KOPT-K1 (cell line): ENCODE data around the gene NGFR.
"Not testable (repeated sequence)": the region's sequence is repeated elsewhere in the genome, so short reads cannot be mapped to it uniquely, and the experiment has no call there.

Experiments
- H3K27ac ChIP-seq: fragments of 200-600 bp; sonication (generic); 2 replicates; pipeline ENCODE4 v1.5.1; 2016; ENCODE audit warnings: antibody characterized with exemption, mild to moderate bottlenecking, low read depth, low read length; ENCODE audit not compliant: poor library complexity, severe bottlenecking
- H3K36me3 ChIP-seq: fragments of 200-600 bp; sonication (generic); 2 replicates; pipeline ENCODE4 v1.5.1; 2017; ENCODE audit warnings: antibody characterized with exemption, mild to moderate bottlenecking, low read length, moderate library complexity; ENCODE audit not compliant: insufficient read depth
- H3K9me3 ChIP-seq: fragments of 200-600 bp; sonication (generic); 2 replicates; pipeline ENCODE4 v1.5.1; 2017; ENCODE audit warnings: antibody characterized with exemption, low read length, mild to moderate bottlenecking; ENCODE audit not compliant: insufficient read depth, poor library complexity, severe bottlenecking

Gene NGFR

DNA sequence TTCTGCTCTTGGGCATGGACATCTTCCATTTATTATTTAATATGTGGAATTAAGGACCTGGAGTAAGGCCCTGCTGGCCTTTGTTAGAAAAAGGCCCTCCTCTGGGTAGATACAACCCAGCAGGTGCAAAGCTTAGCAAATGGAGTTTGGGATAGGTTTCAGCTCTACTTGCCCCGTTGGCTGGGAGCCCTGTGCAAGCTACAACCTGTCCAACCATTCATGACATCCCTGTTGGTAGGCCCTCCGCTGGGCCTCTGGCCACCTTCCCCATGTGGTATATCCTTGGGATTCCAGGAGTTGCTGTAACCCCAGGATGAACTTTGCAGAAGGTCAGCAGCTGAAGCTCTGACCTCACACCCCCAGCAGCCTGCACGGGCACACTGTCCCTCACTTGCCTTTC lies 6.4 kb downstream of the NGFR start:
- Histone ChIP-seq H3K9me3 (no peaks in the 10 kb centered on the region), H3K36me3 (no peaks in the 10 kb centered on the region), H3K27ac (no peak overlapping the region)

DNA sequence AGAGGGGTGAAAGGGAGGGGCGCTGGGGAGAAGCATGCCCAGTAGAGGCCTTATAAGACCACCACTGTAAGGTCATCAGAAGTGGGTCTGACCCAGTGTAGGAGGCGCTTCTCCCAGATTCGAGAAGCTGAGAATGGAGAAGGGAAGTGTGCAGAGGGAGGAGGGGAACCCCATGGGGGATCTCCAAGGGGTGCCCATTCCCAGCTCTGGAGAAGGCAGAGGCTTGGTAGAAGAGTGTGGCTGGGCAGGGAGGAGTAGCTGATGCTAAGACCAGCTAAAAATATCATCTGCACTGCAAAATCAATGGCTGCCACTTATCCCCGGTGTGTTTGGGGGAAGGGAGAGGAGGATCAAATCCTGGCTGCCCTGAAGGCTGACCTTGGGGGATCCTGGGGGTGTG lies 7.2 kb downstream of the NGFR start:
- no peak overlapping the region for H3K27ac ChIP-seq
- no peaks in the 10 kb centered on the region for H3K36me3 ChIP-seq
- no peaks in the 10 kb centered on the region for H3K9me3 ChIP-seq

DNA sequence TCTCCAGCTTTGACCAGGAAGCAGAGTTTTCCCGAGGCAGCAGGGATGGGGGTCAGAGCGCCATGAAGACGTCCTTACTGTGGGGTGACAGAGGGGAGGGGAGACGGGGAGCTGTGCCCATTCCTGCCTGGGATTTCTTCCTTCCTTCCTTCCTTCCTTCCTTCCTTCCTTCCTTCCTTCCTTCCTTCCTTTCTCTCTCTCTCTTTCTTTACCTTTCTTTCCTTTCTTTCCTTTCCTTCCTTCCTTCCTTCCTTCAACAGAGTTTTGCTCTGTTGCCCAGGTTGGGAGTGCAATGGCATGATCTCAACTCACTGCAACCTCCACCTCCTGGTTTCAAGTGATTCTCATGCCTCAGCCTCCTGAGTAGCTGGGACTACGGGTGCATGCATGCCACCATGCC lies 7.6 kb downstream of the NGFR start:
- H3K27ac ChIP-seq, H3K9me3 ChIP-seq, H3K36me3 ChIP-seq: not testable (repeated sequence)

DNA sequence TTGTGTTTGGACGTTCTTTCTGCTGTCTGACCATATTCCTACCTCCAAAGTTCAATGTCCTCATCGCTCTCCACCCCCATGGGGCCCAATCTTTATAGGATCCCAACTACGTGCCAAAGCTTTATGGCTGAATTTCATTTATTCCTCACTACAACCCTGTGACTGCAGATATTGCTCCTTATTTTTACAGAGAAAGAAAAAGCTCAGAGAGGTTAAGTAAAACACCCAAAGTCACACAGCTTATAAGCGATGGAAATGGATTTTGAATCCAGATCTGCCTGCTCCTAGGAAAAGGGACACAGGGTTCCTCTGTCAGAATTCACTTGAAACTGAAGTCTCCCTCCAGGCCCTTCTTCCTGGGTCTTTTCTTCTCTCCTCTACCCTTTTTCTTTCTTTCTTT lies 9.3 kb downstream of the NGFR start:
- Histone ChIP-seq H3K36me3 (no peaks in the 10 kb centered on the region), H3K9me3 (no peaks in the 10 kb centered on the region), H3K27ac (no peak overlapping the region)

DNA sequence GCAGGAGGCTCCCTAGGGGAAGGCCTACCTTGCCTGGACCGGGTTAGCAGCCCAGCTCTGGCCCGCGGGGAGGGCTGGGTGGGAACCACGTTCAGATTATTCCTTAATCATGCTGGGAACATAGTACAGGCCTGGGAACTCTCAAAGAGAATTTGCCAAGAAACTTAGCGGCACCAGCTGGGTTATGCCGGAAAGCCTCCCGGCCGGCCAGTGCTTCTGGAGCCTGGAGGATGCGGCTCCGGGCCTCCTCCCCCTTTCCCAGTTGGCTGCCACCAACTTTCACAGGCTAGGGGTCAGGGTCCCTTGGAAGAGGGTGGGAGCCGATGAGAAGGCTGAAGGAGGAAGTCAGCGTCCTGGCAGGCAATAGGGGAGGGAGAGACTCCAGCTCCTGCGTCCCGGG lies 10.8 kb downstream of the NGFR start:
- no peaks in the 10 kb centered on the region for H3K36me3 ChIP-seq
- no peak overlapping the region for H3K27ac ChIP-seq
- H3K9me3 ChIP-seq, result no peaks in the 10 kb centered on the region

DNA sequence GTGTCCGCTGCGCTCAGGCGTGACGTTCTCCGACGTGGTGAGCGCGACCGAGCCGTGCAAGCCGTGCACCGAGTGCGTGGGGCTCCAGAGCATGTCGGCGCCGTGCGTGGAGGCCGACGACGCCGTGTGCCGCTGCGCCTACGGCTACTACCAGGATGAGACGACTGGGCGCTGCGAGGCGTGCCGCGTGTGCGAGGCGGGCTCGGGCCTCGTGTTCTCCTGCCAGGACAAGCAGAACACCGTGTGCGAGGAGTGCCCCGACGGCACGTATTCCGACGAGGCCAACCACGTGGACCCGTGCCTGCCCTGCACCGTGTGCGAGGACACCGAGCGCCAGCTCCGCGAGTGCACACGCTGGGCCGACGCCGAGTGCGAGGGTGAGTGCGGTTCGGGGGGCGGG lies 11.2 kb downstream of the NGFR start:
- no peak overlapping the region for H3K27ac ChIP-seq
- no peaks in the 10 kb centered on the region for H3K36me3 ChIP-seq

DNA sequence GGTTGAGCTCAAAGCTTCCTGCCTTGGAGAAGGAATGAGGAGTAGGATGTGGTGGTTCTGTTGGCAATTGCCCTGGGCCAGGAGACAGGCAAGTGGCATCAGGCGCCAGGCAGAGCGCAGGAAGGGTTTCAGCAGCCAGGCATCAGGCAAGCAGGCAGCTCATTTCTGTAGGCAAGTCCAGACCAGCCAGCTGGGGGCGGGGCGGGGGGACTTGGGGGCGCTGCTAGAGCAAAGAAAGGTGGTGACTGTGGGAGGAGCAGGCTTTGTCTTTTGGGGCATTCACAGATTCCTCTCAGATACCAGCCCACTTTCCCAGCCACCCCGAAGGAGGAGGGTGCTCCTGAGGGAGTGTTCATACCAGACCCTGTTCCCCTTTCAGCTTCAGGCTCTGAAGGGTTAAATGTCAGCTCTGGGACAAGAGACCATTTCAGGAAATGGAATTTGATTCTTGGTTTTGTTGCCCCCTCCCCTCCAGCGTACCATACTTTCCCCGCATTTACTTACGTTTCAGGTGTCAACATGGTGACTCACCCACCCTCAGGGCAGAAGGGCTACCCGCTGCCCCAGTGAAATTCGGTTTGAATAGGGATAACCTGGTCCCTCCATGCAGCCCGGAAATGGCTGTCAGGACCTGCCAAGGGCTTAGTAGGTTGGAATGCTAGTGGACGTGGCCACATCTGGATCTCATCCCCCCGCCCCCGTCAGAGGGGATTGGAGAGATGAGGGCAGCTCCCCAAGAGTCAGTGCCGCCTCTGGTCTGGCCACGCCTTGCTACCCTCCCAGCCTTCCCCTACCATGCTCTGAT lies 13.2 kb downstream of the NGFR start:
- no peak overlapping the region for H3K27ac ChIP-seq
- no peaks in the 10 kb centered on the region for H3K9me3 ChIP-seq
- no peaks in the 10 kb centered on the region for H3K36me3 ChIP-seq

More for the DNA sequence above, 11.2 kb downstream of the NGFR start:
- H3K9me3 ChIP-seq, result no peaks in the 10 kb centered on the region

DNA sequence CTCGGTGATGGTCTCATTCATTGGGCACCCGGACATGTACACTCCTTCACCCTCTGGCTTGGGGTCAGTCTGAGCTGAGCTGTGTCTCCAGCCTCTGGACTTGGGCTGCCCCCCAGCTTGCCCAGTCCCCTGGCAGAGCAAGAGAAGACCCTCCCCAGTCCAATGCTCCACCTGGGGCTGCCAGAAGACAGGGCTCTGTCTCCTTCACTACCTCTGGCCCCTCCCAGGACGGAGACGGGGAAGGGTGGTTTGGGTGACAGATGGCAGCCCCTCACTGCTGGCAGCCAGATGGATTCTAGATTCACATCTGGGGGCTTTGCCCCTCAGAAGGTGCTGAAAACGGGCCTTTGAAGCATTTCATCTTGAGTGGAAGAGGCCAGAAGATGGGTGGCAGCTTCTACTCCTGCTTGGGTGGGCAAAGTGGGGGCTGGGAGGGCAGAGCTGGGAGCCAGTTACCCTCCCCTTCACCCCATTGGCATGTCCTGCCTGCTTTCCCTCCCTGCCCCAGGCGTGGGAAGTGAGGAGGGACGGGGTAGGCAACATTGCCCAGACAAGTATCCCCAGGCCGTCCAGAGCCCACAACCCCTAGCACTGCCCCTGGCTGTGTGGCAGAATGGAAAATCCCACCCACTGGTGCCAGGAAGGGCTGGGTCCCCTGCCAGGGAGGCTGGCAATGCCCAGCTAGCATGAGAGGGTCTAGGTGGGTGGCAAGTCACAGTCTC lies 13.9 kb downstream of the NGFR start:
- no peaks in the 10 kb centered on the region for H3K36me3 ChIP-seq
- no peaks in the 10 kb centered on the region for H3K9me3 ChIP-seq
- no peak overlapping the region for H3K27ac ChIP-seq

DNA sequence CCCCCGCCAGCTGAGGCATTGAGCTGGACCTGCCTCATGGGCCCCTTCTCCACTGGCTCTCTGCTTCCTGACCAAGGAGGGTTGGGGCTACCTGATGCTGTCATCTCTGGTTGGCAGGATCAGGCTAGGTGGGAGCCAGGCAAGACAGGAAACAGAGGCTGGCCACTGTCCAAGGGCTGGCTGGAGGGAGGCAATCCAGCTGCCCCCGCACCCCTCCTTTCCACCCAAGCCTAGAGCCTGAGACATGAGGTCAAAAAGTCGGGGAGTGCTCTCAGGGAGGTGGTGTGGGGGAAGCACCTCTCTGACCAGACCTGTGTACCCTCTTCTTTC lies 14.5 kb downstream of the NGFR start:
- no peaks in the 10 kb centered on the region for H3K36me3 ChIP-seq
- no peaks in the 10 kb centered on the region for H3K9me3 ChIP-seq
- no peak overlapping the region for H3K27ac ChIP-seq

DNA sequence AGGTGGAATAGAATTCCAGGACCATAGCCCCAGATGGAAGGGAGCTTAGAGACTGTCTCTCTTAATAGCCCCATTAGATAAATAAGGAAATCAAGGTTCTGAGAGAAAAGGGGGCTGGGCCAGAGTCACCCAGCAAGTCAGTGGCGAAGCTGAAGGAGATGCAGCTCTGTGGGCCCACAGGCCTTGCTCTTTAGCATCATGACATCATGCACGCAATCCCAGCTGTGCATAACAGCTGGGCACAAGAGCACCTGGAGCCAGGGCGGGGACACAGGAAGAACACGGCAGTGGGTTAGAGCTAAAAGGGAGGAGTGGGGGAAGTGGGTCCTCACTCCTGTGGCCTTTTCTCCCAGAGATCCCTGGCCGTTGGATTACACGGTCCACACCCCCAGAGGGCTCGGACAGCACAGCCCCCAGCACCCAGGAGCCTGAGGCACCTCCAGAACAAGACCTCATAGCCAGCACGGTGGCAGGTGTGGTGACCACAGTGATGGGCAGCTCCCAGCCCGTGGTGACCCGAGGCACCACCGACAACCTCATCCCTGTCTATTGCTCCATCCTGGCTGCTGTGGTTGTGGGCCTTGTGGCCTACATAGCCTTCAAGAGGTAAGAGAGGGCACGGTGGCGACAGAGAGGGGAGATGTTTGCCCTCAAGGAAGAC lies 15.1 kb downstream of the NGFR start:
- H3K27ac ChIP-seq, result no peak overlapping the region
- no peaks in the 10 kb centered on the region for H3K9me3 ChIP-seq
- H3K36me3 ChIP-seq, result no peaks in the 10 kb centered on the region

DNA sequence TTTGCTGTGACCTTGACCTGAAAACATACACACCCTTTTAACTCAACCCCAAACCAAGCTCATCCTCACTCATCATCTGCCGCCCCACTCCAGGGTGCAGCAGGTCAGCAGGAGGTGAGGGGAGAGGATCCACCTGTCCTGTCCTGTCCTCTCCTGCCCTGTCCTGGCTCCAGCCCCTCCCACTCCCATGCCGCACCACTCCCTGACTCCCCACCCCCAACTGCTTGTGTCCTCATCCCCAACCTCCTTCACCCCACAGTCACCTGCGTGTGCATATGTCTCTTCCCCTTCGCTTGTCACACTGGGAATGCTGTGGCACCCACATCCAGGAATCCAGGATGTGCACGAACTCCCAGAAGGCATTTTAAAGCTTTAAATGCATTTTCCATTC lies 15.6 kb downstream of the NGFR start:
- no peak overlapping the region for H3K27ac ChIP-seq
- H3K36me3 ChIP-seq, result no peaks in the 10 kb centered on the region
- H3K9me3 ChIP-seq, result no peaks in the 10 kb centered on the region

DNA sequence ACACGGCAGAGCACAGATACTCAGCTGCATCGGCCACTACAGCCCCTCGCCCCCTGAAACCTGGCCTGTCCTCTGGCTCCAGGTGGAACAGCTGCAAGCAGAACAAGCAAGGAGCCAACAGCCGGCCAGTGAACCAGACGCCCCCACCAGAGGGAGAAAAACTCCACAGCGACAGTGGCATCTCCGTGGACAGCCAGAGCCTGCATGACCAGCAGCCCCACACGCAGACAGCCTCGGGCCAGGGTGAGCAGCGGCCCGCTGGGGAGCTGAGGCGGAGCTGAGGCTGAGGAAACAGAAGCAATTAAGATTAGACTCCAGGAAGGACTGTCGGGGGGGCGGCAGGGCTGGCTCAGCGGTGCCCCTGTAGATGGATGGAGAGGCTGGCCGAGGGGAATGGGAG lies 16.7 kb downstream of the NGFR start:
- Histone ChIP-seq H3K27ac (no peak overlapping the region), H3K9me3 (no peaks in the 10 kb centered on the region), H3K36me3 (no peaks in the 10 kb centered on the region)

DNA sequence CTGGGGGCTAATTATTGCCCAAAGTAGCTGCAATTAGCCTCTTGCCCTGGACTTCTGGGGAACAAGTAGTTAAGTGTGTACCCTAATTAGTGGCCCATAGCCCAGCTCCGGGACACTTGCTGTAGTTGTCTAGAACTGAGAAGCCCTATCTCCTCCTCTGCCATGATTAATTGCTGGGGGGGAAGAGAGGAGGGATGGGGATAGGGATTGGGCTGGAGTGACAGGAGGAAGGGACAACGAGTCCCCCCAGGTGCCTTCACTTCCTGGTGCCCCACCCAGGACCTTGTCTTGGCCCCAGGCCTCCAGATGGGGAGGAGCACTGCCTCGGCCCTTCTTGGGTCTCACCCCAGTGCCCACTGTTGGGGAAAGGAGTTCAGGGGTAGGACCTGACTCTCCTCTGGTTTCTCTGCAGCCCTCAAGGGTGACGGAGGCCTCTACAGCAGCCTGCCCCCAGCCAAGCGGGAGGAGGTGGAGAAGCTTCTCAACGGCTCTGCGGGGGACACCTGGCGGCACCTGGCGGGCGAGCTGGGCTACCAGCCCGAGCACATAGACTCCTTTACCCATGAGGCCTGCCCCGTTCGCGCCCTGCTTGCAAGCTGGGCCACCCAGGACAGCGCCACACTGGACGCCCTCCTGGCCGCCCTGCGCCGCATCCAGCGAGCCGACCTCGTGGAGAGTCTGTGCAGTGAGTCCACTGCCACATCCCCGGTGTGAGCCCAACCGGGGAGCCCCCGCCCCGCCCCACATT lies 17.4 kb downstream of the NGFR start:
- Histone ChIP-seq H3K36me3 (no peaks in the 10 kb centered on the region), H3K9me3 (no peaks in the 10 kb centered on the region), H3K27ac (no peak overlapping the region)

DNA sequence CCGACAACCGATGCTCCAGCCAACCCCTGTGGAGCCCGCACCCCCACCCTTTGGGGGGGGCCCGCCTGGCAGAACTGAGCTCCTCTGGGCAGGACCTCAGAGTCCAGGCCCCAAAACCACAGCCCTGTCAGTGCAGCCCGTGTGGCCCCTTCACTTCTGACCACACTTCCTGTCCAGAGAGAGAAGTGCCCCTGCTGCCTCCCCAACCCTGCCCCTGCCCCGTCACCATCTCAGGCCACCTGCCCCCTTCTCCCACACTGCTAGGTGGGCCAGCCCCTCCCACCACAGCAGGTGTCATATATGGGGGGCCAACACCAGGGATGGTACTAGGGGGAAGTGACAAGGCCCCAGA lies 17.9 kb downstream of the NGFR start:
- H3K36me3 ChIP-seq, result no peaks in the 10 kb centered on the region
- H3K27ac ChIP-seq, result no peak overlapping the region
- H3K9me3 ChIP-seq, result no peaks in the 10 kb centered on the region

DNA sequence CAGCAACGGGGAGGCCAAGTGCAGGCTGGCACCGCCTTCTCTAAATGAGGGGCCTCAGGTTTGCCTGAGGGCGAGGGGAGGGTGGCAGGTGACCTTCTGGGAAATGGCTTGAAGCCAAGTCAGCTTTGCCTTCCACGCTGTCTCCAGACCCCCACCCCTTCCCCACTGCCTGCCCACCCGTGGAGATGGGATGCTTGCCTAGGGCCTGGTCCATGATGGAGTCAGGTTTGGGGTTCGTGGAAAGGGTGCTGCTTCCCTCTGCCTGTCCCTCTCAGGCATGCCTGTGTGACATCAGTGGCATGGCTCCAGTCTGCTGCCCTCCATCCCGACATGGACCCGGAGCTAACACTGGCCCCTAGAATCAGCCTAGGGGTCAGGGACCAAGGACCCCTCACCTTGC lies 18.5 kb downstream of the NGFR start:
- Histone ChIP-seq H3K36me3 (no peaks in the 10 kb centered on the region), H3K9me3 (no peaks in the 10 kb centered on the region), H3K27ac (no peak overlapping the region)
